H9 (cell line): Measurements from ENCODE around the gene PRPF4. TPM values are rescaled to one million over a fixed set of nuclear protein-coding genes. Genes with fewer than 3 reads are reported as not detected.

Experiments
- DNase-seq: peaks from one replicate; pipeline ENCODE4 v3.0.0-alpha.2; 2017
- H2AFZ ChIP-seq: one replicate; pipeline ENCODE4 v1.6.1; 2013; ENCODE audit warnings: mild to moderate bottlenecking, low read length, control low read depth, moderate library complexity
- H2AK5ac ChIP-seq: 2 replicates; pipeline ENCODE4 v1.6.1; 2013; ENCODE audit warnings: low read length, control low read depth, mixed read lengths; ENCODE audit not compliant: insufficient read length
- H2BK120ac ChIP-seq: one replicate; pipeline ENCODE4 v1.6.1; 2013; ENCODE audit warnings: low read depth, mild to moderate bottlenecking, low read length, control low read depth, inconsistent platforms; ENCODE audit not compliant: poor library complexity, severe bottlenecking
- H2BK12ac ChIP-seq: 2 replicates; pipeline ENCODE4 v1.6.1; 2013; ENCODE audit warnings: low read length, control low read depth, mixed read lengths, low read depth; ENCODE audit not compliant: insufficient read length
- H2BK15ac ChIP-seq: 2 replicates; pipeline ENCODE4 v1.6.1; 2013; ENCODE audit warnings: low read depth, low read length, control low read depth
- H2BK20ac ChIP-seq: one replicate; pipeline ENCODE4 v1.6.1; 2013; ENCODE audit warnings: low read depth, mild to moderate bottlenecking, low read length, control low read depth, inconsistent platforms; ENCODE audit not compliant: poor library complexity, severe bottlenecking
- H2BK5ac ChIP-seq: 2 replicates; pipeline ENCODE4 v1.6.1; 2013; ENCODE audit warnings: low read length, control low read depth, mixed read lengths; ENCODE audit not compliant: insufficient read length
- H3K14ac ChIP-seq: 2 replicates; pipeline ENCODE4 v1.6.1; 2013; ENCODE audit warnings: low read length, control low read depth; ENCODE audit not compliant: insufficient read depth
- H3K18ac ChIP-seq: 2 replicates; pipeline ENCODE4 v1.6.1; 2013; ENCODE audit warnings: low read depth, mild to moderate bottlenecking, mixed read lengths, low read length, control low read depth; ENCODE audit not compliant: insufficient read length
- H3K23ac ChIP-seq: 2 replicates; pipeline ENCODE4 v1.6.1; 2013; ENCODE audit warnings: low read length, control low read depth, mixed read lengths, low read depth; ENCODE audit not compliant: insufficient read length
- H3K23me2 ChIP-seq: 2 replicates; pipeline ENCODE4 v1.6.1; 2013; ENCODE audit warnings: low read depth, mild to moderate bottlenecking, mixed read lengths, low read length, control low read depth; ENCODE audit not compliant: insufficient read length, poor library complexity, severe bottlenecking
- H3K27ac ChIP-seq: 2 replicates; pipeline ENCODE4 v1.5.1; 2013; ENCODE audit warnings: low read length, control low read depth, mixed read lengths, low read depth; ENCODE audit not compliant: insufficient read length
- H3K27me3 ChIP-seq: 2 replicates; pipeline ENCODE4 v1.6.1; 2013; ENCODE audit warnings: low read length, control low read depth, inconsistent platforms; ENCODE audit not compliant: insufficient read depth
- H3K4ac ChIP-seq: 2 replicates; pipeline ENCODE4 v1.6.1; 2013; ENCODE audit warnings: low read depth, mild to moderate bottlenecking, control low read depth, inconsistent platforms, low read length, moderate library complexity
- H3K4me1 ChIP-seq: 2 replicates; pipeline ENCODE4 v1.6.1; 2013; ENCODE audit warnings: low read length, control low read depth, inconsistent platforms; ENCODE audit not compliant: insufficient read depth
- H3K4me2 ChIP-seq: 2 replicates; pipeline ENCODE4 v1.6.1; 2013; ENCODE audit warnings: low read length, control low read depth, mixed read lengths; ENCODE audit not compliant: insufficient read length, insufficient read depth
- H3K56ac ChIP-seq: 2 replicates; pipeline ENCODE4 v1.6.1; 2013; ENCODE audit warnings: low read depth, mild to moderate bottlenecking, mixed read lengths, low read length, control low read depth; ENCODE audit not compliant: insufficient read length
- H3K79me1 ChIP-seq: 2 replicates; pipeline ENCODE4 v1.6.1; 2013; ENCODE audit warnings: low read depth, mild to moderate bottlenecking, moderate library complexity, low read length, control low read depth, inconsistent platforms; ENCODE audit not compliant: insufficient read depth, poor library complexity, severe bottlenecking
- H3K79me2 ChIP-seq: 2 replicates; pipeline ENCODE4 v1.6.1; 2013; ENCODE audit warnings: low read length, control low read depth, inconsistent platforms; ENCODE audit not compliant: insufficient read depth
- H3K9ac ChIP-seq: 2 replicates; pipeline ENCODE4 v1.6.1; 2013; ENCODE audit warnings: low read length, control low read depth, mixed read lengths; ENCODE audit not compliant: insufficient read length; ENCODE audit errors: extremely low read depth
- H3K9me3 ChIP-seq: one replicate; pipeline ENCODE4 v1.6.1; 2013; ENCODE audit warnings: low read depth, low read length, inconsistent platforms; ENCODE audit not compliant: control insufficient read depth
- H3T11ph ChIP-seq: one replicate; pipeline ENCODE4 v1.6.1; 2013; ENCODE audit warnings: mild to moderate bottlenecking, low read length, control low read depth, inconsistent platforms
- H4K20me1 ChIP-seq: one replicate; pipeline ENCODE4 v1.6.1; 2013; ENCODE audit not compliant: control insufficient read depth, insufficient read length, insufficient read depth
- H4K5ac ChIP-seq: 2 replicates; pipeline ENCODE4 v1.6.1; 2013; ENCODE audit warnings: low read depth, mild to moderate bottlenecking, mixed read lengths, low read length, control low read depth; ENCODE audit not compliant: insufficient read length
- H4K8ac ChIP-seq: replicated peaks from 2 replicates; pipeline ENCODE4 v1.6.1; 2013; ENCODE audit warnings: low read length, control low read depth, mixed read lengths, low read depth; ENCODE audit not compliant: insufficient read length
- H4K91ac ChIP-seq: 2 replicates; pipeline ENCODE4 v1.6.1; 2013; ENCODE audit warnings: low read depth, mild to moderate bottlenecking, moderate library complexity, mixed read lengths, low read length, control low read depth; ENCODE audit not compliant: insufficient read length
- H3K27ac Mint-ChIP-seq, 3 experiments: 2 replicates in 2 of 3; 3 replicates in 1 of 3; pipeline ENCODE4 v1.8.0; 2020 to 2021; ENCODE audit warnings: mixed read lengths in 3 of 3, mild to moderate bottlenecking in 1 of 3, moderate library complexity in 1 of 3
- H3K27me3 Mint-ChIP-seq: 2 replicates; pipeline ENCODE4 v1.8.0; 2021; ENCODE audit warnings: low read depth, mild to moderate bottlenecking, moderate library complexity, mixed read lengths
- H3K36me3 Mint-ChIP-seq, 3 experiments: 2 replicates in 2 of 3; 3 replicates in 1 of 3; pipeline ENCODE4 v1.8.0; 2020 to 2021; ENCODE audit warnings: low read depth in 3 of 3, mixed read lengths in 3 of 3; ENCODE audit not compliant: insufficient read depth in 1 of 3
- H3K4me1 Mint-ChIP-seq, 2 experiments: 2 replicates each; pipeline ENCODE4 v1.8.0; 2020; ENCODE audit warnings: mixed read lengths in 2 of 2
- H3K4me3 Mint-ChIP-seq, 2 experiments: 2 replicates in 1 of 2; 3 replicates in 1 of 2; pipeline ENCODE4 v1.8.0; 2020 to 2021; ENCODE audit warnings: mild to moderate bottlenecking in 2 of 2, mixed read lengths in 2 of 2, moderate library complexity in 1 of 2
- H3K9me3 Mint-ChIP-seq, 2 experiments: 2 replicates in 1 of 2; 3 replicates in 1 of 2; pipeline ENCODE4 v1.8.0; 2020; ENCODE audit warnings: mild to moderate bottlenecking in 2 of 2, mixed read lengths in 2 of 2, moderate library complexity in 1 of 2
- WGBS: extraction: QIAGEN DNeasy Blood & Tissue Kit; methylation state at CpG from one replicate; pipeline ENCODE4 v1.1.7; 2013; ENCODE audit warnings: missing lambda C conversion rate, low lambda C conversion rate, mixed read lengths; ENCODE audit not compliant: insufficient read length; ENCODE audit errors: extremely low coverage; 5-methylcytosine and 5-hydroxymethylcytosine counted together
- total RNA-seq: library from RNA; stranded (reverse); gene quantifications from 2 replicates; pipeline ENCODE4 v1.2.1, GENCODE V29; 2021
- TF ChIP-seq, protein P1 (sequence below): fragments of 200-600 bp; sonication (generic); conservative IDR thresholded peaks from 3 replicates; pipeline ENCODE4 v1.8.0; 2021; ENCODE audit warnings: antibody characterized with exemption, mild to moderate bottlenecking

The PRPF4 gene
- total RNA-seq, 1 experiment from 2014 or later: 49.8 TPM

DNA sequence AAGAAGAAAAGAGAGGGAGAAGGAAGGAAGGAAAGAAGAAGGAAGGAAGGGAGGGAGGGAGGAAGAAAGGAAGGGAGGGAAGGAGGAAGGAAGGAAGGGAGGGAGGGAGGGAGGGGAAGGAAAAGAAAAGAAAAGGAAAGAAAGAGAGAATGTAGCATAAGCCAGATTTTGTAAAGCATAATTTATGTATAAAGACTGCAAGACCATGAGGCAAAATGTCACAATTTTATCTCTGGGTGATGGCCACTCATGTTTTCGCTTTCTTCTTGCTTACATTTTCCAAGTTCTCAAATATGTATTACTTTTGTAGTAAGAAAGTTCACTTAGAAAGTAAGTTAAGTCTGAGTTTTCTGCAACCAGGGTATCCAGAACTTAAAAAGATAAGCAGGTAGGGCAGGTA lies 31.1 kb downstream of the PRPF4 start:
- Histone ChIP-seq H3T11ph (no peak overlapping the region), H4K20me1 (no peaks in the 10 kb centered on the region), H3K27ac (no peak overlapping the region), H3K23ac (no peak overlapping the region), H3K4me1 (no peaks in the 10 kb centered on the region), H3K9ac (no peak overlapping the region), H2BK15ac (no peak overlapping the region), H3K14ac (no peak overlapping the region), H3K4me2 (no peak overlapping the region), H4K5ac (no peak overlapping the region), H2BK12ac (no peak overlapping the region), H2BK120ac (no peak overlapping the region), H3K18ac (no peak overlapping the region), H3K9me3 (no peaks in the 10 kb centered on the region), H3K27me3 (no peaks in the 10 kb centered on the region), H3K56ac (no peak overlapping the region), H4K91ac (no peak overlapping the region), H3K79me2 (no peaks in the 10 kb centered on the region), H3K79me1 (no peaks in the 10 kb centered on the region), H2BK5ac (no peak overlapping the region), H2AFZ (no peak overlapping the region), H2AK5ac (no peak overlapping the region), H3K4ac (no peak overlapping the region), H2BK20ac (no peak overlapping the region), H4K8ac (no peak overlapping the region), H3K23me2 (no peaks in the 10 kb centered on the region)
- Mint-ChIP-seq H3K36me3 (no peaks in the 10 kb centered on the region), H3K27me3 (no peaks in the 10 kb centered on the region; the same call in 1 of the 2 replicates), H3K9me3 (no peaks in the 10 kb centered on the region), H3K4me1 (peaks cover 6 to 12% of the 10 kb centered on the region in 2 experiments), H3K4me3 (no peak overlapping the region), H3K27ac (no peak overlapping the region)
- no peak for DNase-seq
- no CpG with 5 or more reads among the region's 1 CpG for WGBS
- TF ChIP-seq, protein P1, sequence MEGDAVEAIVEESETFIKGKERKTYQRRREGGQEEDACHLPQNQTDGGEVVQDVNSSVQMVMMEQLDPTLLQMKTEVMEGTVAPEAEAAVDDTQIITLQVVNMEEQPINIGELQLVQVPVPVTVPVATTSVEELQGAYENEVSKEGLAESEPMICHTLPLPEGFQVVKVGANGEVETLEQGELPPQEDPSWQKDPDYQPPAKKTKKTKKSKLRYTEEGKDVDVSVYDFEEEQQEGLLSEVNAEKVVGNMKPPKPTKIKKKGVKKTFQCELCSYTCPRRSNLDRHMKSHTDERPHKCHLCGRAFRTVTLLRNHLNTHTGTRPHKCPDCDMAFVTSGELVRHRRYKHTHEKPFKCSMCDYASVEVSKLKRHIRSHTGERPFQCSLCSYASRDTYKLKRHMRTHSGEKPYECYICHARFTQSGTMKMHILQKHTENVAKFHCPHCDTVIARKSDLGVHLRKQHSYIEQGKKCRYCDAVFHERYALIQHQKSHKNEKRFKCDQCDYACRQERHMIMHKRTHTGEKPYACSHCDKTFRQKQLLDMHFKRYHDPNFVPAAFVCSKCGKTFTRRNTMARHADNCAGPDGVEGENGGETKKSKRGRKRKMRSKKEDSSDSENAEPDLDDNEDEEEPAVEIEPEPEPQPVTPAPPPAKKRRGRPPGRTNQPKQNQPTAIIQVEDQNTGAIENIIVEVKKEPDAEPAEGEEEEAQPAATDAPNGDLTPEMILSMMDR: no peak
